Prostate gland (tissue), 2 donors: ENCODE data around the gene ANO2. TPM values are rescaled to one million over a fixed set of nuclear protein-coding genes. Genes with fewer than 3 reads are reported as not detected.

Source experiments
- DNase-seq: peaks from one replicate; pipeline ENCODE4 v3.0.0-alpha.2; 2019; ENCODE audit warnings: low spot score
- H3K27ac ChIP-seq, 2 donors: fragments of 200-600 bp; sonication (generic); 2 replicates each; pipeline ENCODE4 v1.5.1; 2017 to 2019
- H3K27me3 ChIP-seq: fragments of 200-600 bp; sonication (generic); replicated peaks from 2 replicates; pipeline ENCODE4 v1.5.1; 2019; ENCODE audit not compliant: insufficient read depth
- H3K36me3 ChIP-seq, 2 donors: fragments of 200-600 bp; sonication (generic); 1 replicate in 1 of 2; 2 replicates in 1 of 2; pipeline versions ENCODE4 v1.5.1 to v1.8.1; 2017 to 2019
- H3K4me1 ChIP-seq: fragments of 200-600 bp; sonication (generic); replicated peaks from 2 replicates; pipeline ENCODE4 v1.5.1; 2019
- H3K4me3 ChIP-seq, 2 donors: fragments of 200-600 bp; sonication (generic); 2 replicates each; pipeline ENCODE4 v1.5.1; 2017 to 2019
- H3K9me3 ChIP-seq: fragments of 200-600 bp; sonication (generic); 2 replicates; pipeline ENCODE4 v1.5.1; 2017
- CTCF ChIP-seq, 4 experiments: fragments of 200-600 bp in 2 of 4; fragments of 450-650 bp in 2 of 4; sonication (generic) in 2 of 4; IDR thresholded peaks; 1 replicate in 3 of 4; 2 replicates in 1 of 4; pipeline ENCODE4 v1.5.1; 2016 to 2019; ENCODE audit warnings: antibody characterized with exemption in 4 of 4, mild to moderate bottlenecking in 2 of 4, moderate library complexity in 2 of 4
- POLR2A ChIP-seq: fragments of 450-650 bp; IDR thresholded peaks from one replicate; pipeline ENCODE4 v1.6.1; 2016; ENCODE audit warnings: antibody characterized with exemption, mild to moderate bottlenecking
- POLR2AphosphoS5 ChIP-seq: sonication (generic); formaldehyde crosslinking; IDR thresholded peaks from one replicate; pipeline ENCODE4 v1.6.1; 2017; ENCODE audit warnings: antibody characterized with exemption
- WGBS: methylation state at CpG from one replicate; pipeline ENCODE4 v1.1.5; 2018; 5-methylcytosine and 5-hydroxymethylcytosine counted together
- intact Hi-C: fragments of 100-400 bp; cut with DNase I; formaldehyde crosslinking; loops from one replicate; pipeline ENCODE4 v1.14.2; 2022
- total RNA-seq, 2 donors: library from RNA; depleted of rRNA; stranded (reverse); fragments of >200 nt; gene quantifications; one replicate each; pipeline ENCODE4 v1.1.0, GENCODE V29; 2016

ANO2 gene
- total RNA-seq, 2 donors from 2014 or later: 0.64 to 7.0 TPM

GRCh38 chr12:5964913-5965900 lies 20.1 kb upstream of the ANO2 start:
- H3K27ac ChIP-seq: no peak overlapping the region
- H3K27me3 ChIP-seq: no peaks in the 10 kb centered on the region
- H3K4me3 ChIP-seq: no peak overlapping the region
- H3K9me3 ChIP-seq: no peaks in the 10 kb centered on the region
- H3K4me1 ChIP-seq: no peaks in the 10 kb centered on the region
- 77% methylated on average over 24 of the region's 24 CpGs for WGBS
- DNase-seq: no peak
- no peaks in the 10 kb centered on the region for H3K36me3 ChIP-seq
- TF ChIP-seq POLR2A (no peak), POLR2AphosphoS5 (no peak)
- intact Hi-C loops: no loop called here

- H3K27me3 ChIP-seq: no peaks in the 10 kb centered on the region
- H3K4me3 ChIP-seq: no peak overlapping the region
- WGBS: 74% methylated on average over 7 of the region's 7 CpGs
- DNase-seq: no peak
- no peaks in the 10 kb centered on the region for H3K4me1 ChIP-seq
- no peak overlapping the region for H3K27ac ChIP-seq
- H3K36me3 ChIP-seq: no peaks in the 10 kb centered on the region
- H3K9me3 ChIP-seq: no peaks in the 10 kb centered on the region
- no peak for TF ChIP-seq POLR2AphosphoS5
- no peak for TF ChIP-seq CTCF (IDR thresholded peaks at IDR 0.05)
- no peak for TF ChIP-seq POLR2A
- intact Hi-C loops: no loop called here
Measured at GRCh38 chr12:5963515-5963914, 18.5 kb upstream of the ANO2 start.

GRCh38 chr12:5960783-5961182 lies 15.7 kb upstream of the ANO2 start:
- Histone ChIP-seq H3K4me3 (no peak overlapping the region), H3K9me3 (no peaks in the 10 kb centered on the region), H3K27me3 (no peaks in the 10 kb centered on the region), H3K36me3 (no peaks in the 10 kb centered on the region), H3K27ac (no peak overlapping the region), H3K4me1 (no peaks in the 10 kb centered on the region)
- intact Hi-C loops: no loop called here
- no peak for TF ChIP-seq POLR2A
- TF ChIP-seq CTCF (IDR thresholded peaks at IDR 0.05): no peak
- TF ChIP-seq POLR2AphosphoS5: no peak
- 94% methylated on average over 4 of the region's 4 CpGs for WGBS
- DNase-seq: no peak

- TF ChIP-seq POLR2AphosphoS5 (no peak), POLR2A (no peak), CTCF (IDR thresholded peaks at IDR 0.05) (no peak)
- H3K9me3 ChIP-seq: no peaks in the 10 kb centered on the region
- 95% methylated on average over 5 of the region's 5 CpGs for WGBS
- H3K27ac ChIP-seq: no peak overlapping the region
- H3K4me1 ChIP-seq: no peaks in the 10 kb centered on the region
- no peak overlapping the region for H3K4me3 ChIP-seq
- intact Hi-C loops: no loop called here
- no peaks in the 10 kb centered on the region for H3K27me3 ChIP-seq
- no peaks in the 10 kb centered on the region for H3K36me3 ChIP-seq
- no peak for DNase-seq
Measured at GRCh38 chr12:5956987-5957386, 11.9 kb upstream of the ANO2 start.

GRCh38 chr12:5954661-5955060 lies 9.6 kb upstream of the ANO2 start:
- WGBS: 35% methylated on average over 3 of the region's 3 CpGs
- intact Hi-C loops: no loop called here
- no peak for DNase-seq
- TF ChIP-seq POLR2AphosphoS5: no peak
- TF ChIP-seq POLR2A: no peak
- TF ChIP-seq CTCF (IDR thresholded peaks at IDR 0.05): no peak
- no peak overlapping the region for H3K4me3 ChIP-seq
- no peaks in the 10 kb centered on the region for H3K36me3 ChIP-seq
- no peaks in the 10 kb centered on the region for H3K9me3 ChIP-seq
- H3K27ac ChIP-seq: no peak overlapping the region
- no peaks in the 10 kb centered on the region for H3K27me3 ChIP-seq
- no peaks in the 10 kb centered on the region for H3K4me1 ChIP-seq
